Bronchial epithelial cell (primary cell): ENCODE results near the gene GNG7. TPM values are rescaled to one million over a fixed set of nuclear protein-coding genes. Genes with fewer than 3 reads are reported as not detected.
A peak's percentile ranks its signal among the peaks of the same experiment; 100 is the strongest.

Source experiments
- DNase-seq: peaks from one replicate; pipeline ENCODE4 v3.0.0-alpha.2; 2010; ENCODE audit warnings: low read depth
- FAIRE-seq: peaks from 2 replicates; lab custom pipeline; 2011; peaks lifted over from hg19 to GRCh38; lab: Jason Lieb, UNC
- H3K27me3 ChIP-seq: 2 replicates; pipeline ENCODE4 v1.5.1; 2011; ENCODE audit warnings: low read length; ENCODE audit not compliant: control insufficient read depth, insufficient read depth
- H3K36me3 ChIP-seq: 2 replicates; pipeline ENCODE4 v1.5.1; 2011; ENCODE audit warnings: low read length; ENCODE audit not compliant: control insufficient read depth, insufficient read depth
- H3K4me3 ChIP-seq: 2 replicates; pipeline ENCODE4 v1.5.1; 2011; ENCODE audit warnings: mild to moderate bottlenecking, low read depth, low read length, control low read depth
- total RNA-seq: library from RNA; depleted of rRNA; stranded (reverse); fragments of >200 nt; gene quantifications from 2 replicates; pipeline ENCODE4 v1.2.1, GENCODE V29; 2014
- TF ChIP-seq, protein P1 (sequence below): IDR thresholded peaks from 2 replicates; pipeline ENCODE4 v1.5.1; 2011; ENCODE audit warnings: mild to moderate bottlenecking, moderate library complexity, low read length, control low read depth, inconsistent platforms; ENCODE audit not compliant: insufficient read depth, severe bottlenecking

The GNG7 gene
- total RNA-seq, 1 donor from 2014 or later, result under 0.01 TPM

- Histone ChIP-seq H3K4me3 (no peak overlapping the region), H3K36me3 (no peaks in the 10 kb centered on the region)
- peak; percentile 72 for DNase-seq
Observed at GRCh38 chr19:2503521-2504109, 198.9 kb downstream of the GNG7 start.

DNA sequence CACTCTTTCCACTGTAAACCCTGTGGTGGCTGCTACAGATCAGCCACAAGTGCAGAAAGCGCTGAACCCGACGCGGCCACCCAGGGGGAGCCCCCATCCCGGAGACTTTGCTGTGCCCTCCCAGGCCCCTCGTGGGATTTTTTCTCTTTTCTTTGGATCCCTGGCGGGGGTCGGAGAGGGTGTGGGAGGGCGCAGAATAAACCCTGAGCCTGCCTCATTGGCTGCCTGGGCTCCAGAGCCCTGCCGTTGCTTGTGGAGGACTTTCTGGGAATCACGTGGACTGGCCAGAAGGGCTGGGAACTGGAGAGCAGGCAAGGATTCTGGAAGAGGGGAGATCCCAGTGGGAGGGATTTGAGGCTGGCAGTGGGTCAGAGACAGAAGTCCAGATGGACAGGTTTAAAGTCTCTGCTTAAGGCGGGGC, 201.6 kb downstream of the GNG7 start:
- TF ChIP-seq, protein P1, sequence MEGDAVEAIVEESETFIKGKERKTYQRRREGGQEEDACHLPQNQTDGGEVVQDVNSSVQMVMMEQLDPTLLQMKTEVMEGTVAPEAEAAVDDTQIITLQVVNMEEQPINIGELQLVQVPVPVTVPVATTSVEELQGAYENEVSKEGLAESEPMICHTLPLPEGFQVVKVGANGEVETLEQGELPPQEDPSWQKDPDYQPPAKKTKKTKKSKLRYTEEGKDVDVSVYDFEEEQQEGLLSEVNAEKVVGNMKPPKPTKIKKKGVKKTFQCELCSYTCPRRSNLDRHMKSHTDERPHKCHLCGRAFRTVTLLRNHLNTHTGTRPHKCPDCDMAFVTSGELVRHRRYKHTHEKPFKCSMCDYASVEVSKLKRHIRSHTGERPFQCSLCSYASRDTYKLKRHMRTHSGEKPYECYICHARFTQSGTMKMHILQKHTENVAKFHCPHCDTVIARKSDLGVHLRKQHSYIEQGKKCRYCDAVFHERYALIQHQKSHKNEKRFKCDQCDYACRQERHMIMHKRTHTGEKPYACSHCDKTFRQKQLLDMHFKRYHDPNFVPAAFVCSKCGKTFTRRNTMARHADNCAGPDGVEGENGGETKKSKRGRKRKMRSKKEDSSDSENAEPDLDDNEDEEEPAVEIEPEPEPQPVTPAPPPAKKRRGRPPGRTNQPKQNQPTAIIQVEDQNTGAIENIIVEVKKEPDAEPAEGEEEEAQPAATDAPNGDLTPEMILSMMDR, result no peak
- H3K27me3 ChIP-seq, result no peaks in the 10 kb centered on the region
- FAIRE-seq, result no peak

More at GRCh38 chr19:2503521-2504109, 198.9 kb downstream of the GNG7 start:
- TF ChIP-seq, protein P1, result no peak
- H3K27me3 ChIP-seq, result no peaks in the 10 kb centered on the region
- no peak for FAIRE-seq

DNA sequence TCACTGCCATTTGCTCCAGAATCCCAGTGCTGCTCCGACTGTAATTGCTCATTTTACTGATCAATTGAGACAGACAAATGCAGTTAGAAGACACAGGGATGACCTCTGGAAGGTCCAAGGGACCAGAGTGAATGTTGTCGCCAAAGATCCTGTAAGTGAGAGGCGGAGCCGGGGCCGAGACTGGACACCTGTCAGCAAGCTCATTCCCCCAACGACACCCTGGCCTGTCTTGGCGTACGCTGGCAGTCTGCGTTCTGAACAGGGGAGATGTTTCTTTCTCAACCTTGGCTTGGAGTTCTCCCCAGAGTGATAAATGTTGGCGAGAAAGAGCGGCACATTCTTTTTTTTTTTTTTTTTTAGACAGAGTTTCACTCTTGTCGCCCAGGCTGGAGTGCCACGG, 202.3 kb downstream of the GNG7 start:
- DNase-seq (no peak), FAIRE-seq (no peak)
- no peaks in the 10 kb centered on the region for H3K27me3 ChIP-seq
- H3K36me3 ChIP-seq, result no peaks in the 10 kb centered on the region
- TF ChIP-seq, protein P1, result no peak
- H3K4me3 ChIP-seq, result no peak overlapping the region

More for the DNA sequence above, 201.6 kb downstream of the GNG7 start:
- no peak overlapping the region for H3K4me3 ChIP-seq
- no peak for DNase-seq
- H3K36me3 ChIP-seq, result no peaks in the 10 kb centered on the region

DNA sequence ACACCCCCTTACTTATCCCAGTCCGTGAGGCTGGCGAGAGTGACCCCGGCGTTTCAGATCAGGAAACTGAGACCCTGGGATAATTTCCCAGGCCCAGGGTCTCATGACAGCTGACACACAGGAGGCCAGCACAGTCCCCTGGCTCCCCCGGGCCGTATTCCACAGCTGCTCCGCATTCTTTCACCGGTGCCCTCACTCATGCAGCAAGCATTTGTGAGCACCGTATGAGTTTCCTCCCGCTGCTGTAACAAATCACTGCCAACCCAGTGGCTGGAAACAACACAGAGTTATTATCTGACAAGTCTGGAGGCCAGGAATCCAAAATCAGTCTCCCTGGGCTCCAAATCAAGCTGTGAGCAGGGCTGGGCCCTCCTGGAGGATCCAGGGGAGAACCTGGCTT, 205.3 kb downstream of the GNG7 start:
- FAIRE-seq (no peak), DNase-seq (no peak)
- H3K36me3 ChIP-seq, result no peaks in the 10 kb centered on the region
- TF ChIP-seq, protein P1, result no peak
- no peak overlapping the region for H3K4me3 ChIP-seq
- no peaks in the 10 kb centered on the region for H3K27me3 ChIP-seq

GRCh38 chr19:2495651-2496316, 206.7 kb downstream of the GNG7 start:
- no peak for FAIRE-seq
- Histone ChIP-seq H3K36me3 (no peaks in the 10 kb centered on the region), H3K27me3 (no peaks in the 10 kb centered on the region), H3K4me3 (no peak overlapping the region)
- TF ChIP-seq, protein P1, result no peak
- no peak for DNase-seq
